CD4-positive, alpha-beta T cell (primary cell): ENCODE results near the gene FRYL. TPM values are rescaled to one million over a fixed set of nuclear protein-coding genes. Genes with fewer than 3 reads are reported as not detected.
"Not testable (repeated sequence)": the region's sequence is repeated elsewhere in the genome, so short reads cannot be mapped to it uniquely, and the experiment has no call there.

Experiments used
- ATAC-seq: fragments of 200-7000 bp; cut with Tn5 transposase; one replicate; pipeline ENCODE4 v1.10.0; 2022; ENCODE audit warnings: mild to moderate bottlenecking; ENCODE audit not compliant: poor library complexity
- CTCF ChIA-PET: fragments of 350-600 bp; sonication (Branson Sonifier 250); formaldehyde crosslinking; loops from one replicate; lab custom pipeline; 2021; ENCODE audit warnings: antibody characterized with exemption, inconsistent platforms; lab: Charles Lee
- POLR2A ChIA-PET: fragments of 350-600 bp; sonication (Branson Sonifier 250); formaldehyde crosslinking; loops from one replicate; lab custom pipeline; 2021; ENCODE audit warnings: antibody characterized with exemption, inconsistent platforms; lab: Charles Lee
- DNase-seq, 14 experiments: peaks; one replicate each; pipeline ENCODE4 v3.0.0-alpha.2; 2013 to 2020; ENCODE audit warnings: mixed read lengths in 2 of 14
- H3K27ac ChIP-seq, 2 donors: one replicate each; pipeline versions ENCODE4 v1.5.1 to v1.7.0; 2013; ENCODE audit warnings: low read length in 2 of 2, low read depth in 1 of 2, mild to moderate bottlenecking in 1 of 2
- H3K27me3 ChIP-seq, 2 experiments: 1 replicate in 1 of 2; 2 replicates in 1 of 2; pipeline versions ENCODE4 v1.6.1 to v1.7.0; 2013; ENCODE audit warnings: low read length in 2 of 2, control low read depth in 1 of 2, mild to moderate bottlenecking in 1 of 2, moderate library complexity in 1 of 2; ENCODE audit not compliant: insufficient read depth in 2 of 2, control insufficient read depth in 1 of 2
- H3K36me3 ChIP-seq: one replicate; pipeline ENCODE4 v1.6.1; 2013; ENCODE audit warnings: low read length, control low read depth; ENCODE audit not compliant: insufficient read depth
- H3K4me1 ChIP-seq: one replicate; pipeline ENCODE4 v1.6.1; 2013; ENCODE audit warnings: low read length, control low read depth; ENCODE audit not compliant: insufficient read depth
- H3K4me3 ChIP-seq: one replicate; pipeline ENCODE4 v1.5.1; 2013; ENCODE audit warnings: mild to moderate bottlenecking, low read length, moderate library complexity
- H3K9me3 ChIP-seq, 2 experiments: 1 replicate in 1 of 2; 2 replicates in 1 of 2; pipeline versions ENCODE4 v1.6.1 to v1.7.0; 2013; ENCODE audit warnings: low read length in 2 of 2, mild to moderate bottlenecking in 2 of 2, control low read depth in 1 of 2, moderate library complexity in 1 of 2; ENCODE audit not compliant: control insufficient read depth in 1 of 2, insufficient read depth in 1 of 2
- H3K27ac Mint-ChIP-seq: one replicate; pipeline ENCODE4 v1.8.0; 2020; ENCODE audit warnings: mixed read lengths
- H3K27me3 Mint-ChIP-seq: one replicate; pipeline ENCODE4 v1.8.0; 2021; ENCODE audit warnings: mixed read lengths
- H3K36me3 Mint-ChIP-seq: one replicate; pipeline ENCODE4 v1.8.0; 2021; ENCODE audit warnings: low read depth, mixed read lengths
- H3K4me1 Mint-ChIP-seq: one replicate; pipeline ENCODE4 v1.8.0; 2021; ENCODE audit warnings: low read depth, mixed read lengths
- H3K4me3 Mint-ChIP-seq: one replicate; pipeline ENCODE4 v1.8.0; 2020; ENCODE audit warnings: mild to moderate bottlenecking, mixed read lengths
- H3K9me3 Mint-ChIP-seq: one replicate; pipeline ENCODE4 v1.8.0; 2020; ENCODE audit warnings: mixed read lengths
- CTCF ChIP-seq: fragments of 200-600 bp; IDR thresholded peaks from one replicate; pipeline ENCODE4 v1.8.0; 2022; ENCODE audit warnings: antibody characterized with exemption, mild to moderate bottlenecking
- intact Hi-C, 2 experiments: fragments of 100-400 bp; cut with DNase I in 1 of 2; cut with micrococcal nuclease in 1 of 2; formaldehyde crosslinking; loops; one replicate each; pipeline versions ENCODE4 v1.15.1 to v1.9.0; 2023 to 2025; cut with DNase I, micrococcal nuclease
- total RNA-seq, 174 experiments: library from RNA in 2 of 174; stranded (reverse) in 2 of 174; gene quantifications; one replicate each; pipeline ENCODE4 v1.2.3 and lab custom pipeline; 2021 to 2026

FRYL gene
- total RNA-seq, 2 experiments from 2014 or later, result 86.1 to 87.7 TPM

- no peak for TF ChIP-seq CTCF
- Mint-ChIP-seq H3K36me3 (peaks cover 33% of the 10 kb centered on the region), H3K27me3 (no peaks in the 10 kb centered on the region), H3K4me1 (peaks cover 54% of the 10 kb centered on the region), H3K27ac (peak overlapping the region; percentile 1), H3K4me3 (no peak overlapping the region), H3K9me3 (peaks cover 2% of the 10 kb centered on the region)
- no peak for DNase-seq
- Histone ChIP-seq H3K27me3 (no peaks in the 10 kb centered on the region), H3K36me3 (peaks cover 4% of the 10 kb centered on the region), H3K27ac (no peak overlapping the region), H3K4me3 (no peak overlapping the region), H3K4me1 (peaks cover 8% of the 10 kb centered on the region), H3K9me3 (no peaks in the 10 kb centered on the region)
- ChIA-PET CTCF (no interaction called here), POLR2A (no interaction called here)
- ATAC-seq, result no peak
- intact Hi-C loops, result loop anchor here in 1 of 2 experiments (10.0 kb wide), 1 partner anchor 54 kb away; no protein-coding TSS in a partner anchor
Observed at GRCh38 chr4:48720459-48720858, 59.6 kb downstream of the FRYL start.

- POLR2A ChIA-PET, result no interaction called here
- Mint-ChIP-seq H3K4me1 (peaks cover 40% of the 10 kb centered on the region), H3K27me3 (no peaks in the 10 kb centered on the region)
Observed at GRCh38 chr4:48718818-48719465, 61.1 kb downstream of the FRYL start.

GRCh38 chr4:48716285-48716684 lies 63.8 kb downstream of the FRYL start:
- H3K4me1 ChIP-seq, H3K36me3 ChIP-seq, CTCF ChIA-PET, ATAC-seq, H3K27ac Mint-ChIP-seq, H3K4me3 Mint-ChIP-seq, H3K27me3 ChIP-seq, H3K27me3 Mint-ChIP-seq, H3K4me3 ChIP-seq, POLR2A ChIA-PET, H3K9me3 Mint-ChIP-seq, DNase-seq, H3K27ac ChIP-seq, intact Hi-C loops, H3K9me3 ChIP-seq: not testable (repeated sequence)
- Mint-ChIP-seq H3K4me1 (peaks cover 25% of the 10 kb centered on the region), H3K36me3 (peaks cover 45% of the 10 kb centered on the region)

More at GRCh38 chr4:48718818-48719465, 61.1 kb downstream of the FRYL start:
- Histone ChIP-seq H3K36me3 (peaks cover 4% of the 10 kb centered on the region), H3K27ac (no peak overlapping the region), H3K27me3 (no peaks in the 10 kb centered on the region), H3K4me3 (no peak overlapping the region), H3K4me1 (peaks cover 6% of the 10 kb centered on the region), H3K9me3 (no peaks in the 10 kb centered on the region)
- TF ChIP-seq CTCF, result no peak
- Mint-ChIP-seq H3K36me3 (peaks cover 33% of the 10 kb centered on the region), H3K27ac (peak overlapping the region; percentile 0), H3K4me3 (no peak overlapping the region), H3K9me3 (peaks cover 2% of the 10 kb centered on the region)
- CTCF ChIA-PET, result no interaction called here
- ATAC-seq (no peak), DNase-seq (no peak)
- intact Hi-C loops, result no loop called here
